Pulmonary artery endothelial cell (primary cell): ENCODE measurements around the gene GPR37L1. TPM values are rescaled to one million over a fixed set of nuclear protein-coding genes. Genes with fewer than 3 reads are reported as not detected.

Source experiments
- DNase-seq: peaks from one replicate; pipeline ENCODE4 v3.0.0-alpha.2; 2011; ENCODE audit warnings: low read depth, low spot score
- total RNA-seq: library from RNA; depleted of rRNA; stranded (reverse); fragments of >200 nt; gene quantifications from 2 replicates; pipeline ENCODE4 v1.2.3, GENCODE V29; 2014

GPR37L1 gene
- total RNA-seq: not detected in 2 replicates

- DNase-seq: peak; percentile 20
These were observed at the start of gene GPR37L1 for GRCh38 chr1:202122639-202123335. TSS of gene GPR37L1 (plus strand) at chr1:202122917. CDS start at chr1:202122964, 47 bp downstream.

GRCh38 chr1:202073206-202073605, 49.5 kb upstream of the GPR37L1 start:
- DNase-seq: no peak

- no peak for DNase-seq
These were observed 47.7 kb upstream of the GPR37L1 start for GRCh38 chr1:202074985-202075384.

GRCh38 chr1:202075389-202075788, 47.3 kb upstream of the GPR37L1 start:
- DNase-seq: no peak

- DNase-seq: no peak
These were observed 46.6 kb upstream of the GPR37L1 start for GRCh38 chr1:202076050-202076511.

GRCh38 chr1:202078241-202078640, 44.5 kb upstream of the GPR37L1 start:
- DNase-seq: no peak

- DNase-seq: no peak
These were observed 40.7 kb upstream of the GPR37L1 start for GRCh38 chr1:202081992-202082391.

GRCh38 chr1:202084791-202085681, 37.7 kb upstream of the GPR37L1 start:
- no peak for DNase-seq

GRCh38 chr1:202085682-202086373, 36.9 kb upstream of the GPR37L1 start:
- DNase-seq: no peak

- DNase-seq: no peak
These were observed 36.0 kb upstream of the GPR37L1 start for GRCh38 chr1:202086579-202087350.

GRCh38 chr1:202088206-202088605, 34.5 kb upstream of the GPR37L1 start:
- no peak for DNase-seq

GRCh38 chr1:202090994-202091393, 31.7 kb upstream of the GPR37L1 start:
- no peak for DNase-seq

- no peak for DNase-seq
These were observed 28.9 kb upstream of the GPR37L1 start for GRCh38 chr1:202093858-202094257.

- no peak for DNase-seq
These were observed 21.5 kb upstream of the GPR37L1 start for GRCh38 chr1:202101184-202101583.

- DNase-seq: no peak
These were observed 18.6 kb upstream of the GPR37L1 start for GRCh38 chr1:202104073-202104472.

GRCh38 chr1:202105571-202106339, 17.0 kb upstream of the GPR37L1 start:
- DNase-seq: no peak

GRCh38 chr1:202106340-202107254, 16.1 kb upstream of the GPR37L1 start:
- no peak for DNase-seq

- DNase-seq: no peak
These were observed 15.4 kb upstream of the GPR37L1 start for GRCh38 chr1:202107321-202107761.
